GM18909 (cell line): ENCODE measurements around the gene HSD11B1L.
"Not testable (repeated sequence)": the region's sequence is repeated elsewhere in the genome, so short reads cannot be mapped to it uniquely, and the experiment has no call there.

Experiments used
- ATAC-seq: cut with Tn5 transposase; IDR thresholded peaks from one replicate; pipeline ENCODE4 v1.9.1; 2021; ENCODE audit warnings: mild to moderate bottlenecking; ENCODE audit not compliant: unreplicated experiment, poor library complexity

HSD11B1L gene

DNA sequence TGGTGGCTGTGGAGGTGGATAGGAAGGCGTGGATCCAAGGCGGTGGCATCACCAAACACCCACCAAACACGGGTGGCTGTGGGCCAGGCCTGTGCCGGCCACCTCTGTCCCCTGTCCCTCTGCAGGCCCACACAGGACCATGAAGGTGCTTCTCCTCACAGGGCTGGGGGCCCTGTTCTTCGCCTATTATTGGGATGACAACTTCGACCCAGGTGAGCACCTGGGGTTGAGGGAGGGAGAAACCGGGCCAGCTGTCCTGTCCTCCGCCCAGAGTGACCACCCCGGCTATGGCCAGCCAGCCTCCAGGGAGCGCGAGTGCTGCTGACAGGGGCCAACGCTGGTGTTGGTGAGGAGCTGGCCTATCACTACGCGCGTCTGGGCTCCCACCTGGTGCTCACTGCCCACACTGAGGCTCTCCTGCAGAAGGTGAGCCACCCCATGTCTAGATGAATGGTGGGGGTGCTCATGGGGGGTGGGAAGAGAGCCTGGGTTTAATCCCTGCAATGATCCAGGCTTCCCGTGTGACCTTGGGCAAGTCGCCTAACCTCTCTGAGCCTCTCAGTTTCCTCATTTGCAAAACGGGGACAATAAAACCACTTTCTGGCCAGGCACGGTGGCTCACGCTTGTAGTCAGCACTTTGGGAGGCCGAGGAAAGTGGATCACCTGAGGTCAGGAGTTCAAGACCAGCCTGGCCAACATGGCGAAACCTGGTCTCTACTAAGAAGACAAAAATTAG is 4.0 kb downstream of the HSD11B1L start:
- no peak for ATAC-seq

DNA sequence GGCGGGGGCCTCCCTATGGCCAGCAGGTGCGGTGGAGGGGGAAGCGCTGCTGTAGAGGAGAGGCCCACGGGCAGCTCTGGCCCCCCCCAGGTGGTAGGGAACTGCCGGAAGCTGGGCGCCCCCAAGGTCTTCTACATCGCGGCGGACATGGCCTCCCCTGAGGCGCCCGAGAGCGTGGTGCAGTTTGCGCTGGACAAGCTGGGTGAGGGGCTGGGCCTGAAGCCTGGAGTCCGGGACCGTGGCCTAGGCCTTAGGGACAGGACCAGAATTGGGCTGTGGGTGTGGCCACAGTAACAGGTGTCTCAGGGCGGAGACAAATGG is 5.5 kb downstream of the HSD11B1L start:
- ATAC-seq = no peak

DNA sequence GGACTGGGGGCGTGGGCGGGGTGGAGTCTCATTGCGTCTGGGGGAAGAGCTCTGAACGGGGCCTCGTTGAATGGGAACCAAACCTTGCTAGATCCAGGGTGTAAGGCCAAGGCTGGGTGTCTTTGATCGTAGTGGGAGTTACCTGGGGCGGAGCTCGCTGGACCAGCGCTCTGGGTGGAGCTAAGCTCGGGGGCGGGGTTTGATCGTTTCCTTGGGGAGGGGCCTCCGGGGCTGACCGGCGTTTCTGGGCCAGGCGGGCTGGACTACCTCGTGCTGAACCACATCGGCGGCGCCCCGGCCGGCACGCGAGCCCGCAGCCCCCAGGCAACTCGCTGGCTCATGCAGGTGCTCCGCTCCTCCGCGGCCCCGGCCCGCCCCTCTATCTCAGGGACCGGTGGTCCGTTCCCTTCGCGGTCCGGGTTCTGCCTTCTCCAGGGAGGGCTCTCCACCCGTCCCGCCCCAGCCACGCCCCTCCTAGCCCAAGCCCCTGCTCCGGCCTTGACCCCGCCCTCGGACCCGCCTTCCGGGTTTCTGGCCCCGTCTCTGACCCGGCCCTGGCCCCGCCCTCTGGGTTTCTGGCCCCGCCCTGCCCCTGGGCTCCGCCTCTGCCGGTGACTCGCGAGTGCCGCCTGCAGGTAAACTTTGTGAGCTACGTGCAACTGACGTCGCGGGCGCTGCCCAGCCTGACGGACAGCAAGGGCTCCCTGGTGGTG is 6.0 kb downstream of the HSD11B1L start:
- ATAC-seq = peak; percentile 59

DNA sequence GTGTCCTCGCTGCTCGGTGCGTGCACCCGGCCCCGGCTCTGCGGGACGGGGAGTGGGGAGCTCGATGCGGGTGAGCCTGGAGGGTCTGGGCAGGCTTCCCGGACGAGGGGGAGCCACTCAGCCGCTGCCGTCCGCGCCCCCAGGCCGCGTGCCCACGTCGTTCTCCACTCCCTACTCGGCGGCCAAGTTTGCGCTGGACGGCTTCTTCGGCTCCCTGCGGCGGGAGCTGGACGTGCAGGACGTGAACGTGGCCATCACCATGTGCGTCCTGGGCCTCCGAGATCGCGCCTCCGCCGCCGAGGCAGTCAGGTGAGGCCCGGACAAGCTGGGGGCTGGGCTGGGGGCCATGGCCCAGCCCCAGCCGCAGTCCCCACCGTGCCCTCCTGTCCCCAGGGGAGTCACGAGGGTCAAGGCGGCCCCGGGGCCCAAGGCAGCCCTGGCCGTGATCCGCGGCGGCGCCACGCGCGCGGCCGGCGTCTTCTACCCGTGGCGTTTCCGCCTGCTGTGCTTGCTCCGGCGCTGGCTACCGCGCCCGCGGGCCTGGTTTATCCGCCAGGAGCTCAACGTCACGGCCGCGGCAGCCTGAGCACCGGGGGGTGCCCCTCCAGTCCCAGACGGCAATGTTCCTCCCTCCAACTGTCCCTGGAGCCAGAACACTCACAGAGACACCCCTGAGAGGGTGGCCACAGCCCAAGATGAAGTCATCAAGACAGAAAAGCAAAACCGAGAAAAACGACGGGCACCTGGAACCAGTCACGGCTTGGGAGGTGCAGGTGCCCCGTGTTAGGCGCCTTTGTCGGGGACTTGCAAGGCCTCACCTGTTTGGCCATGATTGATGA is 6.8 kb downstream of the HSD11B1L start:
- ATAC-seq = no peak

DNA sequence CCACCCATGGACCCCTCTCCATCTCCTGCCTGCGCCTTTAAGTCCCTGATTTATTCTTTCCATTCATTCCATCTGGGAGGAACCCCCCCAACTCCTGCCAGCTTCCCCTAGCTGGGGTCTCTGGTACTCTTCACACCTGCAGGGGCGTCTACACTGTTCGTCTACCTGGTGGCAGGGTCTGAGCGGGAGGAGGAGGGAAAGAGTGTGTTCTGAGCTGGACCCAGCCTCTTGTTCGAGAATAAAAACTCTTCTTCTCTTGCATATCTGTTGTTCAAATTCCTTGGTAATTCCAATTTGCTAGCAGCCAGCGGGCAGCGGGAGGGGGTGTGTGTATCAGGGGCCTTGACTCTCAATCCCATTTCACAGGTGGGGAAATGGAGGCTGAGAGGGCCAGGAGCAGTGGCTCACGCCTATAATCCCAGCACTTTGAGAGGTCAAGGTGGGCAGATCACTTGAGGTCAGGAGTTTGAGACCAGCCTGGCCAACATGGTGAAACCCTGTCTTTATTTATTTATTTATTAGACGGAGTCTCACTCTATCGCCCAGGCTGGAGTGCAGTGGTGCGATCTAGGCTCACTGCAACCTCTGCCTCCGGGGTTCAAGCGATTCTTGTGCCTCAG is 7.5 kb downstream of the HSD11B1L start:
- not testable (repeated sequence) for ATAC-seq

DNA sequence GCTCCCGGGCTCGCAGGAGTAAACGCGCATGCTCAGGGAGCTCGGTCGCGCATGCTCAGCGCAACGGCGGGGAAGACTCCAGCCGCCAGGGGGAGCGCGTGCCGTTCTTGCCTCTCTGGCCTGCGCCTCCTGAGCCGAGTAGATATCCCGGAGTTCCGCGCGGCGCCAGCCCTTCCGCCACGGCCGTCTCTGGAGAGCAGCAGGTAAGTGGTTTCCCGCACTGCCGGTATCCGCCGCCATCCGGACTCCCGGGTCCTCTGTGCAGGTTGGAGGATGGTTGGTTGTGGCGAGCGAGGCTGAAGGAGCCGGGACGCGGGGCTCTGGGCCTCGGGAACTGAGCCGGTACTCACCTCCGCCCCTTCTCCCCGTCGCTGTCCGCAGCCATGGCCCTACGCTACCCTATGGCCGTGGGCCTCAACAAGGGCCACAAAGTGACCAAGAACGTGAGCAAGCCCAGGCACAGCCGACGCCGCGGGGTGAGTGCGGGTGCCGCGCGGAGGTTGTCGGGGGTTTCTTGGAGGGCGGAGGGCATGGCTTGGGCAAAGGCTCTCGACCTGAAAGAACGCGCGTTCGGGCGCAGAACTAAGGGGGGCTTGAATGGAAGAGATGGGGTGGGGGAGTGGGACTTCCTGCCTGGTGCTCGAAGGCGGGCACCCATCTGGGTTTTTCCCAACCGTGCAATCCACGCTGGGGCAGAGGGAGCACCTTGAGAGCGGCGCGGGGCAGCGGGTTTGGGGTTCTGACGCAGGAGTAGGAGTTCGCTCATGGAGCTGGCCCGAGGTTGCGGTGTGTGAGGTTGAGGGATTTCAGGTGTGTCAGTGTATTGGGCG is 9.5 kb downstream of the HSD11B1L start, which contains the start of gene RPL36:
Gene RPL36 (plus strand): TSS at position 171 of the 830 bp plus-strand sequence. CDS start 213 bp downstream, at position 384.
- ATAC-seq = peak; percentile 51

DNA sequence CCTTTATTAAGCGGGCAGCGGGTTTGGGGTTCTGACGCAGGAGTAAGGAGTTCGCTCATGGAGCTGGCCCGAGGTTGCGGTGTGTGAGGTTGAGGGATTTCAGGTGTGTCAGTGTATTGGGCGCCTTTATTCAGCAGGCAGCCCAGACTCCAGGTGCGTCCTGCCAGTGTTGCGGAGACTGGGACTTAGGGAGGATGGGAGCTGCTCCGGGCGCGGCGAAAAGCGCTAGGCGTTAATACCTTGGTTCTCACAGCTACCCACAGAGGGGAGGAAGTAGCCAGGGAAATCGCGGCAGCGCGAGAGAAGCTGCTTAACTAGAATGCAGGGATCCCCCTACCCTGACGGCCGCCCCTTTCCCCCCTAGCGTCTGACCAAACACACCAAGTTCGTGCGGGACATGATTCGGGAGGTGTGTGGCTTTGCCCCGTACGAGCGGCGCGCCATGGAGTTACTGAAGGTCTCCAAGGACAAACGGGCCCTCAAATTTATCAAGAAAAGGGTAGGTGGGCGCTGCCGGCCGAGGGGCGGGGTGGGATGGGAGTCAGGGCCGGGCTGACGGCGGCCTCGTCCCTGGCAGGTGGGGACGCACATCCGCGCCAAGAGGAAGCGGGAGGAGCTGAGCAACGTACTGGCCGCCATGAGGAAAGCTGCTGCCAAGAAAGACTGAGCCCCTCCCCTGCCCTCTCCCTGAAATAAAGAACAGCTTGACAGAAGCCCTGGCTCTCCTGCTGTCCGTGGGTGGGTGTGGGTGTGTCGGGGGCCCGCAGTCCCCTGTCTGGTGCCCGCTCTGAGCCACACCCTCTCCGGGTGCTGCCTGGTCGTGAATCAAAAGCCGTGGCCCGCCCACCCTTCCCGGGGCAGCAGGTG is 10.4 kb downstream of the HSD11B1L start:
- ATAC-seq = no peak

DNA sequence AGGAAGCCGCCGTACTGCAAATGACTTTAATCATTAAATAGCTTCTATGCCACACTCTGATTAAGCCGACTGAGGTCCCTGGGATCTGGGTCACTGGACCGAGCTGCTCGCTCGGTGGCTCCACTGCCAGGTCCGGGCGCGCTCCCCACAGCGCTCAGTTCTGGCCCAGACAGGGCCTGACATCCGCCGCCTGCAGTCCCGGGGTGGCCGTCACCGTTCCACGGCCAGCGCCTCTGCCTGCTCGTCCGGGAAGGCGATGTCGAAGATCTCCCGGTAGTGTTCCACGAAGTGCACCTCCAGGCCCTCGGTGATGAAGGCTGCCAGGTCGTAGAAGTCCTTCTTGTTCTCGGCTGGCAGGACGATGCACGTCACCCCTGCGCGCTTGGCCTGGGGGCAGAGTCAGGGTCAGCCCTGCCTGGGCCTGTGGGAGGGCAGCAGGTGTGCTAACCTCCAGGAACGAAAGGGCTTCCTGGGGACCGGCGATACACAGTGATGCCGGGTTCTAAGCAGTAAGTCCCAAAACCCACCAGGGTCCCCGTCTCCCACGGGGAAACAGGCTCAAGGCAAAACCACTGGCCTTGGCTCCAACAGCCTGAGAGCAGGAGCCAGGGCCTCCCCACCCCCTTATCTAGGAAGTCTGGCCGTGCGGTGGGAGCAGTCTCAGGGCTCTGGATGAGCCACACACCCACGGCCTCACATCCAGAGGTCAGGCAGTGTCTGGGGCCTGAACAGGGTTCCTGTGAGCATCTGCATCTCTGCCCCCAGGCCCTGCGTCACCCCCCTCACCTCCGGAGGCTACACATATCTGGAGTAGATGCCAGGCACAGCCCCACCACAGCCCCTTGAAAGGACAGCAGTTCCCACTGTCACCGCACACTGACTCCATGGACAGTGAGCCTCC is 11.2 kb downstream of the HSD11B1L start:
- ATAC-seq = no peak

DNA sequence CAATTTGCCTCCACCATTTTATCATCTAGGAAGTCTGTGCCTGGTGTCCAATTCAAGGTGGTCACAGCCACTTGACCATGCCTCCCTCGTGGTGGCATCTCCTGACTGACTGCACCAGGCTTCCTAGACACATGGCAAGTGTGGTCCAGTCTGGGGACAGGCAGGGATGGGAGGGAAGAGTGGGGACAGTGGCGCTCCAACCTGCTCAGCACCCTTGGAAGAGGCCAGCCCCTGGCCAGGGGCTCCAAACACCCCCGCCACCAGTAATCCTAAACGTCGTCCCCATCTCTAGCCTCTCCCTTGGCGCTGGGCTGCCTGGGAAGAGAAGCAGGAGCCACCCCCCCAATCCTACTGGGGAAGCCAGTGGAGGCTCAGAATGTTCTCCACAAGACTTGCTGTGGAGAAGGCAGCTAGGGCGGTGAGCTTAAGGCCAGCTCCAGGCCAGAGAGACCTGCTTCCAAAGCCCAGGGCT is 11.9 kb downstream of the HSD11B1L start:
- no peak for ATAC-seq

DNA sequence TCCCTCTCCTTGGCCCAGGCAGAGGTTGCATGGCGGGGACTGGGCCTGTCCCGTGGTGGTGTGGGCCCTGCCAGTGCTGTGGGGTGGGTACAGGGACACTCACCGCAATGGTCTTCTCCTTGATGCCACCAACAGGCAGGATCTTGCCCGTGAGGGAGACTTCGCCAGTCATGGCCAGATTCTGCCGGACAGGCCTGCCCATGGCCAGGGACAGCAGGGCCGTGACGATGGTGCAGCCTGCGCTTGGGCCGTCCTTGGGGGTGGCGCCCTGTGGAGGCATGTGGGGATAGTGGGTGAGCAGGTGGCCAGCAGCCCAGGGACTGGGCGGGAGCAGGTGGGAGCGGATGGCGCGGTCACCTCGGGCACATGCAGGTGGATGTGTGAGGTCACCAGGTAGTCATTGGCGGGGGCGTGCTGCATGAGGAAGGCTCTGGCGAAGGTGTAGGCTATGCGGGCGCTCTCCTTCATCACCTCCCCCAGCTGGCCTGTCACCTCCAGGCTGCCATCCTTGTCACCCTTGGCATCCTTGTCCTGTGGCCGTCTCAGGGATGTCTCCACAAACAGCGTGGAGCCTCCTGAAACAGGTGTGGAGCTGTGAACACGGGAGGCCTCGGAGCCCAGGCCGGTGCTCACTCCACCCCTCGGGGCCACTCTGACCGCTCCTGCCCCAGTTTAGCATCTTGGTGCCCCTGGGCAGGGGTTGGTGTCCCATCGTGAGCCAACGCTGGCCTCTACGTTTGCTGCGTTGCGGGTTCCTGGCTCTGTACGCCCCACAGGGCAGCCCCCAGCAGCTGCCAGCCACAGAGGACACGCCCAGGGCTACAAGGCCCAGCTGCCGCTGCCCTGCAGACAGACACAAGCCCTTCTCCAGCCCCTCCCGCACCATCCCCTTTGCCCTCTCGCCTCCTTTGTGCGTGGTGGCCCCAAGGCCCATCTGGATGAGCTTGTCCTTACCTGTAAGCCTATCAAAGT is 12.7 kb downstream of the HSD11B1L start:
- no peak for ATAC-seq

DNA sequence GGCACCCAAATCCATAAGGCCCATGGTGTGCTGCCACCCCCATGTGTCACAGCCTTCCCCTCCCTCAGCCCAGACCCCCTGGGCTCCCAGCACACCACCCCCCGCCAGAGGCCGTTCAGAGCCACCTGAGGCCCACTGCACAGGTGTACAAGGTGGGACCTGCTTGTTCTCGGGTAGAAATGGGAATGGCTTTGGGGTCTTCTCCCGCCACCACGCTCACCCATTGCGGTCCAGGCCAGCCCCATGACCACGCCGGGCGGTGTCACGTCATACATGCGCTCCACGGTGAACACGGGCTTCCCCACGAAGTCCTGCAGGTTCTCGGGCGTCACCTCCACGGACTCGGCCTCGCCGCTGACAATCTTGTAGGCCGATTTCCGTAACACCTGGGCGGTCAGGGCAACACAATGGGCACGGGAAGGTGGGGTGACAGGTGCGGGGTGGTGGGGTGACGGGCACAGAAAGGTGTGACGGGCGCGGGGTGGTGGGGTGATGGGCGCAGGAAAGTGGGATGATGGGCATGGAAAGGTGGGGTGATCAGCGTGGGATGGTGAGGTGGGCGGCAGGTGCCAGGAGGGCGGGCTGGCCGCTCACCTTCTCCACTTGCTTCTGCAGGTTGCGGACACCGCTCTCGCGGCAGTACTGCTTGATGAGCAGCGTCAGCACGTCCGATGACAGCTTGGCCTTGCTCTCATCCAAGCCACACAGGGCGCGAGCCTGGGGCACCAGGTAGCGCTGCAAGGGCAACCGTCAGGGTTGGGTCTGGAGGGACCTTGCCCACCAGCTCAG is 13.5 kb downstream of the HSD11B1L start:
- ATAC-seq = no peak

DNA sequence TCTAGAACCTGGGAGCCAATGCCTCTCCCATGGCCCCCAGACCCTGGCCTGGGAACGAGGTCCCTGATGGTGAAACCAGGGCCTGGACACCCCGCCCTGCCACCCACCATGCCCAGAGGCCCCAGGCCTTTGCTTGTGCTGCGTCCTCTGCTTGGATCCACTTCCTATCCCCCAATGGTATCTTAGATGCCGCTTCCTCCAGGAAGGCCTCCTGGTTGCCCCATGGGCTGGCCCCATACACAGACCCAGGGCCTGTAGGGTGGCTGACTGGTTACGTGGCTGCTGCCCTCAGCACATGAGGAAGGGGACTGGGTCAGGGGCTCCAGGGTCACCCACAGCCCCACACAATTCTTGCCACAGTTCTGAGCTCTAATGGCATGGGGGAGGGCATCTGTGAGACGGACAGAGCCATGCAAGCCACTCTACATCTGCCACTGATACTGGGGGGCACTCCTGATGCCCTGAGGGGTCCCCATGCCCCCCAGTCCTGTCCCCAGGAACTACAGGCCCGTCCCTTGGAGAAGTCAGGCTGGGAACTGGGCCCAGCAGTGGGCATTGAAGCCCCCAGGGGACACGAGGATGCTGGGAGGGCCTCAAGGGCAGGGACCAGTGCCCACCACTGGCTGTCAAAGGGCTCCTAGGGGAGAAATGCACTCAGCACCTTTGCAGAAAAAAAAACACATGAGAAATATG is 14.3 kb downstream of the HSD11B1L start:
- no peak for ATAC-seq

DNA sequence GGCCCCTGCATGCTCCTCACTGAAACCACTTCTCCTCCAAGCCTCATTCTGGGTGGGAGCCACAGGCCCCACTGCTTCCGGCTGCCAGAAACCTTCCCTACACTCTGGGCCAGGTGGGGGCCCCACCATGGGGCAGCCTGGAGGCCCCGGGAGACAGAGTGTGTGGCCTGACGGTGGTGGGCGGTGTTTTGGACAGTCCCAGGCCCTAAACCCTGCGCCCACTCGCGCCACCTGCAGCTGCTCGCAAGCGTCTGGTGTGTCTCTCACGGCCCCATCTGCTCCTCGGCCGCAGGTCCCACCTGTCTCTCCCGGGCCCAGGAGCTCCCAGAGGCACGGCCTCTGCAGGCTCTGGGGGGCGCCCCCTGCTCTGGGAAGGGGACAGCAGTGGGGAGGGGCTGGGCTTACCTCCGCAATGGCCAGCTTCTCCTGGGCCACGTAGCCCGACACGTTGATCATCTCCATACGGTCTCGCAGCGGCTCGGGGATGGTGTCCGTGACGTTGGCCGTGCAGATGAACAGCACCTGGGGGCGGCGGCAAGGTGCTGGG is 14.9 kb downstream of the HSD11B1L start:
- no peak for ATAC-seq

DNA sequence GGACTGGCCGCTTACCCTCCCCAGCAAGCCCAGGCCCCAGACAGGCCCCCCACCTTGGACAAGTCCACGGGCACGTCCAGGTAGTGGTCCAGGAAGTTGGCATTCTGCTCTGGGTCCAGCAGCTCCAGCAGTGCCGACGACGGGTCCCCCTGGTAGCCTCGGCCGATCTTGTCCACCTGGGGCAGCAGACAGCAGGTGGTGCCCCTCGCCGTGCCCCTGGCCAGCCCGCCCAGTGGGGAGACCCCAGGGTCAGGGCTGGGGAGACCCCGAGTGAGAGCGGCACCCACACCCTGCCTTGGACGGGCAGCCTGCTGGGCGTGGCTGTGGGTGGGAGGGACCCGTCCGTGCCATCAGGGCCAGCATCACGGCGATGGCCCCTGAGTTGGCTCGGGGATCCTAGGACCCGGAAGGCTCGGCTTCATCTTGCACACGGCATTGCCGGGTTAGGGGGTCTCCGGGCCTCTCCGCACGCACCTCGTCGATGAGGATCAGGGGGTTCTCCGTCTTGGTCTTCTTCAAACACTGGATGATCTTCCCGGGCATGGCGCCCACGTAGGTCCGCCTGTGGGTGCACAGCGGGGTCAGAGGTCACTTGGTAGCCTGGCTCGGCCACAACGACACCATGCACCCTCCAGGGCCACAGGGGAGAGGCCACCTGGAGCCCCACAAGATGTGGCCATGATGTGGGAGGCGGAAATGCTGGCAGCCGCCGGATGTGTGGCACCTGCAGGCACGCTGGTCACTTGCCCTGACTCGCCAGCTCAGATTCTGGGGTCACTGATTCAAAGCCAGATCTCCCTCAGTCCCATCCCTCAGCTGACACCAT is 15.6 kb downstream of the HSD11B1L start:
- ATAC-seq = no peak
